DOHH2 (cell line): Measurements from ENCODE around the gene TSNAXIP1.

Experiments
- CTCF ChIP-seq: fragments of 200-600 bp; sonication (generic); IDR thresholded peaks from one replicate; pipeline ENCODE4 v1.5.1; 2014; ENCODE audit warnings: antibody characterized with exemption, mild to moderate bottlenecking, low read depth, low read length; ENCODE audit not compliant: poor library complexity, severe bottlenecking
- EZH2phosphoT487 ChIP-seq: fragments of 200-600 bp; sonication (generic); IDR thresholded peaks from 2 replicates; pipeline ENCODE4 v1.6.1; 2017; ENCODE audit warnings: borderline replicate concordance, mild to moderate bottlenecking, antibody characterized with exemption, low read length, moderate library complexity, mixed read lengths

GRCh38 chr16:67844497-67844896, 37.8 kb downstream of the TSNAXIP1 start:
- TF ChIP-seq CTCF (no peak), EZH2phosphoT487 (no peak)
